GM18861 (cell line): ENCODE results near the gene TRPM3.
"Not testable (repeated sequence)": the region's sequence is repeated elsewhere in the genome, so short reads cannot be mapped to it uniquely, and the experiment has no call there.

Experiments
- ATAC-seq: cut with Tn5 transposase; IDR thresholded peaks from one replicate; pipeline ENCODE4 v1.9.1; 2021; ENCODE audit not compliant: unreplicated experiment

TRPM3 gene

GRCh38 chr9:70791936-70792335, 329.5 kb downstream of the TRPM3 start:
- ATAC-seq = no peak

GRCh38 chr9:70789086-70789485, 332.3 kb downstream of the TRPM3 start:
- ATAC-seq = no peak

- no peak for ATAC-seq
Observed at GRCh38 chr9:70784456-70784855, 337.0 kb downstream of the TRPM3 start.

- ATAC-seq = no peak
Observed at GRCh38 chr9:70778568-70778967, 342.9 kb downstream of the TRPM3 start.

GRCh38 chr9:70773579-70773978, 347.8 kb downstream of the TRPM3 start:
- no peak for ATAC-seq

- no peak for ATAC-seq
Observed at GRCh38 chr9:70772601-70773000, 348.8 kb downstream of the TRPM3 start.

- no peak for ATAC-seq
Observed at GRCh38 chr9:70765946-70766345, 355.5 kb downstream of the TRPM3 start.

GRCh38 chr9:70761139-70761670, 360.2 kb downstream of the TRPM3 start:
- ATAC-seq = no peak

GRCh38 chr9:70760228-70760627, 361.2 kb downstream of the TRPM3 start:
- no peak for ATAC-seq

GRCh38 chr9:70753311-70753710, 368.1 kb downstream of the TRPM3 start:
- ATAC-seq = no peak

- ATAC-seq = no peak
Observed at GRCh38 chr9:70749066-70749465, 372.4 kb downstream of the TRPM3 start.

GRCh38 chr9:70747261-70747718, 374.1 kb downstream of the TRPM3 start:
- no peak for ATAC-seq

- ATAC-seq = no peak
Observed at GRCh38 chr9:70746760-70747159, 374.7 kb downstream of the TRPM3 start.

GRCh38 chr9:70746316-70746715, 375.1 kb downstream of the TRPM3 start:
- no peak for ATAC-seq

- ATAC-seq = not testable (repeated sequence)
Observed at GRCh38 chr9:70724794-70725193, 396.6 kb downstream of the TRPM3 start.

GRCh38 chr9:70724025-70724424, 397.4 kb downstream of the TRPM3 start:
- ATAC-seq = not testable (repeated sequence)

GRCh38 chr9:70706797-70707196, 414.6 kb downstream of the TRPM3 start:
- ATAC-seq = not testable (repeated sequence)

- ATAC-seq = no peak
Observed at GRCh38 chr9:70701163-70701562, 420.3 kb downstream of the TRPM3 start.

- ATAC-seq = no peak
Observed at GRCh38 chr9:70696694-70697335, 424.6 kb downstream of the TRPM3 start.

- ATAC-seq = no peak
Observed at GRCh38 chr9:70694758-70695157, 426.7 kb downstream of the TRPM3 start.

- ATAC-seq = no peak
Observed at GRCh38 chr9:70693186-70693585, 428.2 kb downstream of the TRPM3 start.

GRCh38 chr9:70692431-70692830, 429.0 kb downstream of the TRPM3 start:
- ATAC-seq = no peak

- ATAC-seq = no peak
Observed at GRCh38 chr9:70688704-70689103, 432.7 kb downstream of the TRPM3 start.
